OCI-LY7 (cell line): ENCODE measurements around the gene CTU2. TPM values are rescaled to one million over a fixed set of nuclear protein-coding genes. Genes with fewer than 3 reads are reported as not detected.

Source experiments
- BruUV-seq: library from RNA; stranded (reverse); fragments of 400-500 nt; replicated peaks from 2 replicates; lab custom pipeline; 2021; lab: Mats Ljungman, UMichigan
- CTCF ChIA-PET: fragments of 300-600 bp; sonication (Branson Sonifier 250); formaldehyde crosslinking; loops from one replicate; lab custom pipeline; 2022; ENCODE audit warnings: antibody characterized with exemption; ENCODE audit not compliant: unreplicated experiment; lab: Charles Lee
- POLR2A ChIA-PET: fragments of 300-600 bp; sonication (Branson Sonifier 250); formaldehyde crosslinking; loops from one replicate; lab custom pipeline; 2022; ENCODE audit warnings: antibody characterized with exemption; lab: Charles Lee
- DNase-seq: peaks from one replicate; pipeline ENCODE4 v3.0.0-alpha.2; 2015; ENCODE audit warnings: low spot score
- H2AFZ ChIP-seq: fragments of 200-600 bp; sonication (generic), shearing (Covaris generic); 2 replicates; pipeline ENCODE4 v1.6.1; 2014; ENCODE audit warnings: mild to moderate bottlenecking, antibody characterized with exemption, low read length, moderate library complexity
- H3K27ac ChIP-seq: fragments of 200-600 bp; sonication (generic); 2 replicates; pipeline ENCODE4 v1.5.1; 2014; ENCODE audit warnings: mixed run types, low read depth, mild to moderate bottlenecking, moderate library complexity, low read length, inconsistent platforms; ENCODE audit not compliant: poor library complexity, severe bottlenecking
- H3K36me3 ChIP-seq: fragments of 200-600 bp; sonication (generic); 2 replicates; pipeline ENCODE4 v1.6.1; 2014; ENCODE audit warnings: mild to moderate bottlenecking, antibody characterized with exemption, low read length, moderate library complexity, mixed read lengths; ENCODE audit not compliant: insufficient read depth
- H3K4me1 ChIP-seq: fragments of 200-600 bp; sonication (generic); 2 replicates; pipeline ENCODE4 v1.5.1; 2014; ENCODE audit warnings: mild to moderate bottlenecking, low read length; ENCODE audit not compliant: insufficient read depth, poor library complexity, severe bottlenecking
- H3K4me2 ChIP-seq: fragments of 200-600 bp; sonication (generic); 2 replicates; pipeline ENCODE4 v1.6.1; 2014; ENCODE audit warnings: mild to moderate bottlenecking, low read length
- H3K4me3 ChIP-seq: fragments of 200-600 bp; sonication (generic); 2 replicates; pipeline ENCODE4 v1.5.1; 2014; ENCODE audit warnings: mild to moderate bottlenecking, low read depth, low read length; ENCODE audit not compliant: poor library complexity, severe bottlenecking
- H3K79me2 ChIP-seq: fragments of 200-600 bp; sonication (generic); 2 replicates; pipeline ENCODE4 v1.6.1; 2016; ENCODE audit warnings: low read depth, mild to moderate bottlenecking, low read length, moderate library complexity, mixed read lengths; ENCODE audit not compliant: insufficient read depth
- H3K9me2 ChIP-seq: fragments of 200-600 bp; sonication (generic); 2 replicates; pipeline ENCODE4 v1.6.1; 2016; ENCODE audit warnings: mild to moderate bottlenecking, low read length, mixed read lengths; ENCODE audit not compliant: insufficient read depth
- H3K9me3 ChIP-seq: fragments of 200-600 bp; sonication (generic); 2 replicates; pipeline ENCODE4 v1.6.1; 2014; ENCODE audit warnings: mild to moderate bottlenecking, mixed run types, low read length, mixed read lengths
- H4K20me1 ChIP-seq: fragments of 200-600 bp; sonication (generic); 2 replicates; pipeline ENCODE4 v1.6.1; 2014; ENCODE audit warnings: mild to moderate bottlenecking, antibody characterized with exemption, low read length, moderate library complexity, mixed read lengths; ENCODE audit not compliant: insufficient read depth
- EZH2phosphoT487 ChIP-seq: fragments of 200-600 bp; sonication (generic); IDR thresholded peaks from 2 replicates; pipeline ENCODE4 v1.6.1; 2018; ENCODE audit warnings: low read depth, borderline replicate concordance, mild to moderate bottlenecking, mixed run types, antibody characterized with exemption, low read length, moderate library complexity, mixed read lengths
- intact Hi-C: fragments of 100-400 bp; cut with micrococcal nuclease; formaldehyde crosslinking; loops from one replicate; pipeline ENCODE4 v1.10.0; 2022; ENCODE audit not compliant: unreplicated experiment
- total RNA-seq, 2 experiments: library from RNA; depleted of rRNA in 1 of 2; stranded (reverse); fragments of >200 nt in 1 of 2; shearing (Covaris generic) in 1 of 2; gene quantifications; 2 replicates each; pipeline ENCODE4 v1.2.3, GENCODE V29; 2014 to 2022
- TF ChIP-seq, protein P1 (sequence below): fragments of 200-600 bp; sonication (generic); conservative IDR thresholded peaks from 2 replicates; pipeline ENCODE4 v1.5.1; 2014; ENCODE audit warnings: mild to moderate bottlenecking, antibody characterized with exemption, low read length, moderate library complexity, mixed read lengths

The CTU2 gene
- total RNA-seq, 2 experiments from 2014 or later: 21.9 to 24.4 TPM

DNA sequence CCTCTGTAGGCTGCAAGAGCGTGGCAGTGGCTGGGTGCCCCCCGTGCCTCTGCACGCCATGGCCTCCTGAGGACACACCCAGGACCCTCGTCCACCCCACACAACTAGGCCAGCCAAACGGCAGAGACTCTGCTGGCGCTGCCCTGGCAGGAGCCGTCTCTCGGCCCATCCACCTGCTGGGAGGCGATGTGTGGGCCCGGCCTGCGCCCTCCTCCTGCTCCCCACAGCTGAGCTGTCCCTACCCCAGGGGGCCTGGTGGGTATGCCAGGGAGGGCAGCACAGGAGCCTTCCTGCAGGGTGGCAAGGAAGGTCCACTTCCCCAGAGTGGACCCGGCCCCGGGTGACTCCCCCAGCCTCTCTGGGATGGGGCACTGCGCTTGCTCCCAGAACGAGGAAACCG is 7.1 kb upstream of the CTU2 start:
- H3K79me2 ChIP-seq: peaks cover 7% of the 10 kb centered on the region; the same call in 1 of the 2 replicates
- CTCF ChIA-PET: no interaction called here
- no peak overlapping the region for H3K4me3 ChIP-seq
- H3K9me2 ChIP-seq: no peaks in the 10 kb centered on the region
- H3K36me3 ChIP-seq: peaks cover 24% of the 10 kb centered on the region; the same call in 1 of the 2 replicates
- POLR2A ChIA-PET: no interaction called here
- H3K9me3 ChIP-seq: no peaks in the 10 kb centered on the region
- H3K4me2 ChIP-seq: no peak overlapping the region
- H3K4me1 ChIP-seq: peaks cover 56% of the 10 kb centered on the region
- H3K27ac ChIP-seq: no peak overlapping the region
- TF ChIP-seq EZH2phosphoT487: no peak
- TF ChIP-seq, protein P1, sequence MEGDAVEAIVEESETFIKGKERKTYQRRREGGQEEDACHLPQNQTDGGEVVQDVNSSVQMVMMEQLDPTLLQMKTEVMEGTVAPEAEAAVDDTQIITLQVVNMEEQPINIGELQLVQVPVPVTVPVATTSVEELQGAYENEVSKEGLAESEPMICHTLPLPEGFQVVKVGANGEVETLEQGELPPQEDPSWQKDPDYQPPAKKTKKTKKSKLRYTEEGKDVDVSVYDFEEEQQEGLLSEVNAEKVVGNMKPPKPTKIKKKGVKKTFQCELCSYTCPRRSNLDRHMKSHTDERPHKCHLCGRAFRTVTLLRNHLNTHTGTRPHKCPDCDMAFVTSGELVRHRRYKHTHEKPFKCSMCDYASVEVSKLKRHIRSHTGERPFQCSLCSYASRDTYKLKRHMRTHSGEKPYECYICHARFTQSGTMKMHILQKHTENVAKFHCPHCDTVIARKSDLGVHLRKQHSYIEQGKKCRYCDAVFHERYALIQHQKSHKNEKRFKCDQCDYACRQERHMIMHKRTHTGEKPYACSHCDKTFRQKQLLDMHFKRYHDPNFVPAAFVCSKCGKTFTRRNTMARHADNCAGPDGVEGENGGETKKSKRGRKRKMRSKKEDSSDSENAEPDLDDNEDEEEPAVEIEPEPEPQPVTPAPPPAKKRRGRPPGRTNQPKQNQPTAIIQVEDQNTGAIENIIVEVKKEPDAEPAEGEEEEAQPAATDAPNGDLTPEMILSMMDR: no peak
- no peaks in the 10 kb centered on the region for H4K20me1 ChIP-seq
- intact Hi-C loops: no loop called here
- no peak for DNase-seq
- no peak overlapping the region for H2AFZ ChIP-seq
- BruUV-seq: no TSS peak

DNA sequence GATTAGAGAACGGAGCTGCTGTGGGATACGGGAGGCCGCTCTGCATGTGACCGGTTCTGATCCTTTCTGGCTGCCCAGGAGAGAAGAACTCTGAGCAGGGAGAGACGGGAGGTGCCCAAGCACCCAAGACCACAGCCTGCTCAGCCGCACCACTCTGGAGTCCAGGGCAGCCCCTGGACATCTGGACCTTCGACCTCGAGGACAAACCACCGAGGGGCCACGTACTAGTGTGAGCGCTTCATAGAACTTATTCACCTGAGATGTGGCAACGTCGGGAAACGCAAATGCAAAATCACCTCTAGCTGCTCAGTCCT is 6.0 kb upstream of the CTU2 start:
- POLR2A ChIA-PET: interaction anchor here (0.5 kb wide), 1 partner anchor 20 kb away, joined by 3 read pairs; no protein-coding TSS in a partner anchor
- H3K79me2 ChIP-seq: peaks cover 10% of the 10 kb centered on the region; the same call in 1 of the 2 replicates
- intact Hi-C loops: loop anchor here (5.0 kb wide), 2 partner anchors 68 to 128 kb away; partner anchors contain the start of gene ZC3H18
- TF ChIP-seq, protein P1: no peak
- TF ChIP-seq EZH2phosphoT487: no peak
- no peak for DNase-seq
- peaks cover 67% of the 10 kb centered on the region for H3K4me1 ChIP-seq
- peak overlapping the region; percentile 71 for H3K27ac ChIP-seq
- no peaks in the 10 kb centered on the region for H3K9me3 ChIP-seq
- peak overlapping the region; percentile 89 for H3K4me3 ChIP-seq
- no peaks in the 10 kb centered on the region for H4K20me1 ChIP-seq
- H3K9me2 ChIP-seq: no peaks in the 10 kb centered on the region
- H3K36me3 ChIP-seq: peaks cover 24% of the 10 kb centered on the region; the same call in 1 of the 2 replicates
- peak overlapping the region; percentile 79 for H3K4me2 ChIP-seq
- no peak overlapping the region for H2AFZ ChIP-seq
- CTCF ChIA-PET: no interaction called here
- BruUV-seq: no TSS peak

DNA sequence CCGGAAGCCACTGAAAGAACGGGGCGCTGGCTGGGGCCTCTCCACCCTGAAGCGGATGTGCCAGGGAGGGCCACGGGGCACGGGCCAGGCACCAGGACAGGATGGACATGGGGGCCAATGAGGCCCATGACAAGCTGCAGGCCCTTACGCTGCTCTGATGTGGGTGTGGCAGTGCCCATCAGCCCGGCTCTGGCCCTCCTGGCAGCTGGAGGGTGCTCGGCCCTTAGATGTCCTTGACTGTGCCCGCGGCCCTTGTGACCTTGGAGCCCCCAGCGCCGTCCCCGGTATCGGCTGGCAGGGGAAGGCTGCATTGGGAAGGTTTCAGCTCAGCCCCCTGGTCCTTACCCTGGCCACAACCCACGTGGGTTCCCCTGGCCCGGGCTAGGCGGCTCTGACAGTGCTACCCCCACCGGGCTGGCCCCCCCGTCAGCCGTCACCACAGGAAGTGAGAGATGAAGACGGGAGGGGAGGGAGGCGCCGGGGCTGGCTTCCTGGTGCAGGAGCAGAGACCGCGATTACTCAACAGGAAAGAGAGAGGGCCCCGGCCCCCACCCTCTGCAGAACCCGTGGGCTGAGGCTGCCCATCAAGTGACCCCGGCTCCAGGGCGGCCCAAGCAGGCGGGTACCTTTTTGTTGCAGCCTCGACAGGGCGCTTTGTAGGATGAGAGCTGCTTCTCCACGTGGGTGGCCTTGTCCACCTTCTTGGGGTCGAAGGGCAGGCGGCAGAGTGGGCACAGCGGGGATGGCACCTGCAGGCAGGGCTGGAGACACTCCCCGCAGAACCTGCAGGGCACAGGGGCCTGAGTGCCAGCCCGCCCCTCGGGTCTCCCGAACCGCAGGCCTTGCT is 5.4 kb upstream of the CTU2 start:
- Histone ChIP-seq H4K20me1 (no peaks in the 10 kb centered on the region), H3K4me3 (peak overlapping the region; percentile 89), H2AFZ (no peak overlapping the region), H3K36me3 (peaks cover 24% of the 10 kb centered on the region; the same call in 1 of the 2 replicates), H3K4me1 (peaks cover 67% of the 10 kb centered on the region), H3K27ac (peak overlapping the region; percentile 71), H3K9me3 (no peaks in the 10 kb centered on the region), H3K9me2 (no peaks in the 10 kb centered on the region), H3K4me2 (peak overlapping the region; percentile 79), H3K79me2 (peaks cover 13% of the 10 kb centered on the region; the same call in 1 of the 2 replicates)
- DNase-seq: peak; percentile 86
- no TSS peak for BruUV-seq
- TF ChIP-seq EZH2phosphoT487: no peak
- TF ChIP-seq, protein P1: no peak
- POLR2A ChIA-PET: interaction anchor here (0.5 to 1.1 kb wide), 2 partner anchors 21 to 61 kb away, joined by 3 to 4 read pairs; no protein-coding TSS in a partner anchor
- CTCF ChIA-PET: no interaction called here
- intact Hi-C loops: loop anchor here (1.0 to 5.0 kb wide), 3 partner anchors 20 to 129 kb away; partner anchors contain the start of gene ZC3H18
